T-helper 2 cell treated with Interferon-gamma antibody and Interleukin-4, amounts not matched to agents 5 μg/mL and 100 μg/mL, for 36 hours (primary cell): ENCODE measurements around the gene KRTAP3-2.

Experiments used
- DNase-seq: peaks from one replicate; pipeline ENCODE4 v3.0.0; 2021; ENCODE audit warnings: low spot score
- H3K27ac Mint-ChIP-seq: one replicate; pipeline ENCODE4 v1.8.0; 2021; ENCODE audit warnings: mild to moderate bottlenecking, mixed read lengths
- H3K27me3 Mint-ChIP-seq: one replicate; pipeline ENCODE4 v1.8.0; 2021; ENCODE audit warnings: low read depth, mixed read lengths
- H3K36me3 Mint-ChIP-seq: one replicate; pipeline ENCODE4 v1.8.0; 2021; ENCODE audit warnings: low read depth, mixed read lengths
- H3K4me1 Mint-ChIP-seq: one replicate; pipeline ENCODE4 v1.8.0; 2021; ENCODE audit warnings: low read depth, mixed read lengths
- H3K4me3 Mint-ChIP-seq: one replicate; pipeline ENCODE4 v1.8.0; 2022; ENCODE audit warnings: mild to moderate bottlenecking, moderate library complexity, mixed read lengths
- H3K9me3 Mint-ChIP-seq: one replicate; pipeline ENCODE4 v1.8.0; 2021; ENCODE audit warnings: mixed read lengths

Gene KRTAP3-2

DNA sequence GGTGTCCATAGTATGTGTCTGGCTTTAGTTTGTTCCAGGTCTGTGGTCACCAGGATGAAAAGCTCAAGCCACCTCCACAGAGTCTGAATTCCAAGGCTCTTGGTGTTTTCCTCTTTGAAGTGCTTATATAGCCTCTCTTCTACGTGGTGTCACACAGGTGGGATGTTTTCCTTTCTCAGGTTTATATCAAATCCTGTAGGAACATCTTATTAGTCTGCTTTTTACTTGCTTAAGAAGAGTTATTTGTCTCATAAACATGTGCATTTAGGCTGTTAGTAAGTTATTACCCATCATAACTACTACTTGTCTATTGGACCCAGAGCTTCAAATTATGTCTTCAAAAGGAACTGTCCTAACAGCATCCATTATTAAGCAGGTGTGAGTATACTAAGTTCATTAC is 32.9 kb downstream of the KRTAP3-2 start, which contains the start of gene KRT39:
Gene KRT39, minus strand, starts transcription at position 101 of the 400 bp plus-strand sequence. Its CDS starts 92 bp downstream, at position 9.
- H3K27me3 Mint-ChIP-seq: peaks cover 3% of the 10 kb centered on the region
- DNase-seq: no peak
- no peaks in the 10 kb centered on the region for H3K9me3 Mint-ChIP-seq
- H3K27ac Mint-ChIP-seq: no peak within 1 kb of the TSS
- no peaks in the 10 kb centered on the region for H3K36me3 Mint-ChIP-seq
- H3K4me1 Mint-ChIP-seq: no peaks in the 10 kb centered on the region
- H3K4me3 Mint-ChIP-seq: no peak within 1 kb of the TSS

DNA sequence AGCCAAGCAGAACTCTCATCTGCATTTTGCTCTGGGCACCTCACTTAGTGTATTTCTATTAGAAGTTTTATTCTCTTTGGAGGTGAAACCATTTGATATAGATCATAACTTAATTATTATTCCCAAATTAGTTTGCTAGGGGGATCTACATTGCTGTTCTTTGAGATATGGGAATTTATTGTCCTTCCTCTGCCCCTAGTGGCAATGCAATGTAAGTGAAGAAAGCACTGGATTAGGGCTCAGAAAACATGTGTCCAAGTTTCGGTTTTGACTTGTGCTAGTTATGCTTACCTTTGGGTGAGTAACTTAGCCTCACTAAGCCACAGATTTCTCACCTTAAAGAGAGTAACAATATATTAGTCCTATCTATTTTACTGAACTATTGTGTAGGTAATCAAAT is 35.9 kb downstream of the KRTAP3-2 start:
- H3K27me3 Mint-ChIP-seq: peaks cover 2% of the 10 kb centered on the region
- H3K4me3 Mint-ChIP-seq: no peak overlapping the region
- no peak overlapping the region for H3K27ac Mint-ChIP-seq
- peaks cover 5% of the 10 kb centered on the region for H3K4me1 Mint-ChIP-seq
- no peaks in the 10 kb centered on the region for H3K9me3 Mint-ChIP-seq
- no peak for DNase-seq
- H3K36me3 Mint-ChIP-seq: no peaks in the 10 kb centered on the region

DNA sequence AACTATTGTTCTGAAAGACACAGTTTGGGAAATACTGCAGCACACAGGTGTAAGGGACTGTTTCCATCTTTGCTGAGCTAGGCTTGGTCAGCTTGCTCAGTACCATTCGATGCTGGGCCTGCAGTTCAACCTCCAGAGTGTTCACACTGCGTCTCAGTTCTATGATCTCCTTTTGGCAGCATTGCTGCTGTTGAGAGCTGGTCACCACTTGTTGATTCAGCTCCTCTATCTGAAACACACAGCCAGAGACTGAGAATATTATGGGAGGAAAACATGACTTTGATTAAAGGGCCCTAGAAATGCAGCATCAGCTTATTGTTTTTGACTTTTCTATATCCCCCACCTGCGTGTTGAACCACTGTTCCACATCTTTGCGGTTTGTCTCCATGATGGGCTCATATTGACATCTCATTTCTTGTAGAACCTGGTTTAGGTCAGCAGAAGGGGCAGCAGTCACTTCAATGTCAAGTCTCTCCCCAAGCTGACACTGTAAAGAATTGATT is 37.6 kb downstream of the KRTAP3-2 start:
- Mint-ChIP-seq H3K4me1 (peaks cover 5% of the 10 kb centered on the region), H3K36me3 (no peaks in the 10 kb centered on the region), H3K9me3 (no peaks in the 10 kb centered on the region), H3K27me3 (no peaks in the 10 kb centered on the region), H3K27ac (no peak overlapping the region), H3K4me3 (no peak overlapping the region)
- DNase-seq: no peak

DNA sequence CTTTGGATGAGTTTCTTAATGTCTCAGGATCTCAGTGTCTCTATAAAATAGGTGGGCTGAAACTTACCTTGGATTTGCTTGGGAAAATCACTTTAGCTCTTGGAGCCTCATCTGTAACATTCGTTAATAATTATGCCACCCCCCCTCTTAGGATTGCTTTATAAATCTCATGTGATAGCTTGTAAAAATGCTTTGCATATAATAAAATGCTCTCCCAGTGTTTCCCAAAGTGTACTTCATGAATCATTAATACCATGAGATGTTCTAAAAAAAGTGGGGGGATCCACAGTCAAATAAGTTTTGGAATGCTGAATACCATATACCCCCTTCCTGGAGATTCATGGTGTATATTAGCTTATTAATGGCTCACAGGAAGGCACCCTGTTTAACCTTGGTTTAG is 38.1 kb downstream of the KRTAP3-2 start:
- Mint-ChIP-seq H3K36me3 (no peaks in the 10 kb centered on the region), H3K4me3 (no peak overlapping the region), H3K9me3 (no peaks in the 10 kb centered on the region), H3K27me3 (no peaks in the 10 kb centered on the region), H3K4me1 (peaks cover 5% of the 10 kb centered on the region), H3K27ac (no peak overlapping the region)
- no peak for DNase-seq

DNA sequence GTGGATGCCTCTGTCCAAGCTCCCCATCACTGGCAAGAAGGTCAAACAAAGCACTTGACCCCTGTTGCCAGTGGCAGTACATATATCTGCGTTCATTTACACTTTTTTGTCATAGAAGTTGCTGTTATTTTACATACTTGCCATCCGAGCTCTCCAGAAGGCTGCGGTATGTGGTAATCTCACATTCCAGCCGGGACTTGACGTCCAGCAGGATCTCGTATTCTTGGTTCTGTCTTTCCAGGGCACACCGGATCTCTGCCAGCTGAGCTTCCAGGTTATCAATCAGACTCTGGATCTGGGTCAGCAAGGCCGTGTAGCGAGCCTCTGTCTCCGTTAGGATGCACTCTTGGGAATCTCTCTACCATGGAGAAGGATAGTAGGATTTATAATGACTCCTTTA is 39.6 kb downstream of the KRTAP3-2 start:
- Mint-ChIP-seq H3K27ac (no peak overlapping the region), H3K27me3 (no peaks in the 10 kb centered on the region), H3K4me1 (peaks cover 5% of the 10 kb centered on the region), H3K4me3 (no peak overlapping the region), H3K36me3 (no peaks in the 10 kb centered on the region), H3K9me3 (no peaks in the 10 kb centered on the region)
- DNase-seq: no peak

DNA sequence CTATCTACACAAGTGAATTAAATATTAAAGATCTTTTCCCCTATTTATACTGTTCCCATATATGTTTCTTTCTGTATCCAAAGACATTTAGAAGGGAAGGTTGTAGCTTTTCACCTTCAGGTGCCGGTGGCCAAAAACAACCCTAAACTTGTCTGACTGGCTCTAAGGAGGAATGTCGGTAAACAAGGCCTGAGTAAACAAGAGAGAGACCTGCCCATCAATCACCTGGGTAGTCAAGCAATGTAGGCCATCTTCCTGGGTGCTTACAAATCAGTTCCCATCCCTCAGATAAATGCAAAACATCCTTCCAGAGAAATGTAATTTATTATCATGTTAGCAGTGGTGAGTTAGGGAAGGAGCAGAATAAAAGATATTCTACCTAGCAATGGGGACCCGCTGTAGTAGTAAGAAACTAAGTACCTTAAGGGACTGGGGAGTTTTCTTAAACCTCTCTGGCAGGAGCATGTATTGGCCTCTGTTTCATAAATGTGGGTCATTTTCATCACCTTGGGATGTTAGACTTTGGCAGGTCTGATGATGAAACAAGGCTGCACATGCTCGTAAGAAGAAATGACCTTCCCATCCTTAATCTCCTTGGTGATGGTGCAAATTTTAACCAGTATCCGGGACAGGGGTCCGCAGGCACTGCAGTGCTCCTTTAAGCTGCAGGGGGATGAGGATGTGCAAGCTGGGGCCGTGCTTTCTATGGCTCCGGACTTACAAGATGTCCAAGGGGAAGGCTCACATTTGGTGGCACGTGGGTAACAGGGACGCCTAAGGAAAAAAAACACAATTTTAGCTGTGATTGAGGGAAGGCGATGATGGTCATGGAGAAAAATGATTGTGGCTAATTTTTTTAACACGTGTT is 41.4 kb downstream of the KRTAP3-2 start:
- no peaks in the 10 kb centered on the region for H3K9me3 Mint-ChIP-seq
- no peaks in the 10 kb centered on the region for H3K36me3 Mint-ChIP-seq
- H3K4me3 Mint-ChIP-seq: no peak overlapping the region
- peaks cover 5% of the 10 kb centered on the region for H3K4me1 Mint-ChIP-seq
- H3K27ac Mint-ChIP-seq: no peak overlapping the region
- DNase-seq: no peak
- H3K27me3 Mint-ChIP-seq: peaks cover 2% of the 10 kb centered on the region

DNA sequence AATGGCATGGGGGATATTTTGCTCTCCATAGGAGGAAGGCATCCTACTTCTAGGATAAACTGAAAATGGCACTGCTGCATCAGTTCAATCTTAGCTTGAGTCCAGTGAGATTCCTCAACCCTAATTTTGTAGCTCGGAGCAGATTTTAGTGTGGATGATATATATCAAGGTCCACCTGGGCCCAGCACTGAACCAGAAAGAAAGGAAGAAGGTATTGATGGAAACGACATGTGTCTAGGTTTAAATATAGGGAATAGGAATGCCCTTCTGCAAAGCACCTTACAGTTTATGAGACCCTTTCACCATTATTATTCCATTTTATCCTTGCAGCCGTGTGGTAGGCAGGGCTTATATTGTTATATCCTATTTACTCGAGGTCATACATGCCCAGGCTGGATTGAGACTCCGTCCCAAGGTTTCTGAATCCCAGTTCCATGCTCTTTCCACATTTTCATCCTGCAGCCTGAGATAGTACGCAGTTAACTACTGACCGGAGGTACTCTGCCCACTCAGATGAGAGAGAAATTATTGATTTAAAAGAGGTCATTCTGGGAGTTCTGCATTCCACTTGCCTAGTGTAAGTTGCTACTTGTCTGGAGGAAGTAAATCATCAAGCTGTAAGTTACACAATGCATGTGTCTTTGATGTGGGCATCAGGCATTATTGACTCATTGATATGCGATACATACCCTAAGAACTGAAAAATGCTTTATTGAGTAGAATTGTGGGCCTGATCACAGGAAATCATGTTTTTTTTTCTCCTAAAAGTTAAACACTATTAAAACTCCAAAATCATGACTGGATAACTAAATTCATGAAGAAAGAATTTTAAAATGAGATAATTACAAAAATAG is 43.1 kb downstream of the KRTAP3-2 start:
- no peak for DNase-seq
- Mint-ChIP-seq H3K4me3 (no peak overlapping the region), H3K27me3 (peaks cover 9% of the 10 kb centered on the region), H3K27ac (no peak overlapping the region), H3K36me3 (no peaks in the 10 kb centered on the region), H3K4me1 (peaks cover 5% of the 10 kb centered on the region), H3K9me3 (no peaks in the 10 kb centered on the region)

DNA sequence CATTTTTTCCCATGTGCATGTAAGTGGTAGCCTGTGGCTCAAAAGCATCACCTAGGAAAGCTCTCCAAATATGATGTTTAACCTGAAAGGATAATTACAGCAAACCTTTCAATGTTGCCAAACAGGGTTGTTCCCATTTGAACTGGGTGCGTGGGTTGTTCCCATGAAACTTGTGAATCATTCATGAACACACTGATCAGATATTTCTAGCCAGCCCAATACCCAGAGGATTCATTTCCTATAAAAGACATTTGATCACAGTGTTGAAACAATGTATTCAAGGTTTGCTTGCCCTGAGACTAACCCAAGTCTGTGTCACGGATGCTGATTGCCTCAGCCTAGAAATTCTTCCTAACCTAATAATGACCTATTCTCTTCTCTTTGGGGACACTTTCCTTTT is 45.8 kb downstream of the KRTAP3-2 start:
- H3K4me1 Mint-ChIP-seq: no peaks in the 10 kb centered on the region
- no peak overlapping the region for H3K4me3 Mint-ChIP-seq
- DNase-seq: peak; percentile 10
- no peaks in the 10 kb centered on the region for H3K36me3 Mint-ChIP-seq
- no peaks in the 10 kb centered on the region for H3K9me3 Mint-ChIP-seq
- peaks cover 17% of the 10 kb centered on the region for H3K27me3 Mint-ChIP-seq
- H3K27ac Mint-ChIP-seq: no peak overlapping the region

DNA sequence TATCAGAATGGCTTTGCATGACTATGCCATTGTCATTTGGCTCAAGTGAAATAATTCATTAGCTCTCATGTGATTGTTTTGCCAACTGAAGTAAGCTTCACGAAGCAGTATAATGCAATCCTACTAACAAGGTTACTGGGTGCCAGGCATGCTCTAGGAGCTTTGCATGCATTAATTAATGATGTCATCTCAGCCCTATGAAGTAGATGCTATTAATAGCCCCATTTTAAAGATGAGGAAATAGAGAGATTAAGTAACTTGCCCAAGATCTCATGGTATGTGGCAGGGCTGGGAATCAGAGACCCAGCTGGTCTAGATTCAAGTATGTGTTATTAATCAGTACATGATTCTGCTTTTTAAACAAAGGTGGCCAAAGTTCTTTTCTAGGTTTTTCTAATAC is 47.0 kb downstream of the KRTAP3-2 start:
- Mint-ChIP-seq H3K36me3 (no peaks in the 10 kb centered on the region), H3K27me3 (peaks cover 22% of the 10 kb centered on the region), H3K9me3 (no peaks in the 10 kb centered on the region), H3K4me3 (no peak overlapping the region), H3K27ac (no peak overlapping the region), H3K4me1 (no peaks in the 10 kb centered on the region)
- no peak for DNase-seq

DNA sequence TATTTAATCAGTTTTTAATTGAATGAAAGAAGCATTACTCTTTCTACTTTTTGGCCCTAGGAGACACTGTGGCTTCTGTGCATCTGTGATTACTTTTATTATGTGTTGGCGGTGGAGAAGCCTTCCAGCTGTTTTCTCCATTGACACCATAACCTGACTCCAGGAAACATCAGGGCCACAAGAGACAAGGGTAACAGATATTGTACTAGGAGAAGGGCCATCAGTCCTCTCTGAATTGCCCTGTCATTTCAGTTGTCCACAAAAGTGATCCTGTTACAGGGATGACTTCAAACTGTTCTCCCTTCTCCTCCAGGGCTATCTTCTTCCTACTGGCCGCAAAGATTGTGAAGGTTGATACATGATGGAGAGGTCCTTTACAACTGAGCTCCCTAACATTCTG is 47.6 kb downstream of the KRTAP3-2 start:
- no peaks in the 10 kb centered on the region for H3K9me3 Mint-ChIP-seq
- H3K4me3 Mint-ChIP-seq: no peak overlapping the region
- peaks cover 25% of the 10 kb centered on the region for H3K27me3 Mint-ChIP-seq
- no peaks in the 10 kb centered on the region for H3K36me3 Mint-ChIP-seq
- no peaks in the 10 kb centered on the region for H3K4me1 Mint-ChIP-seq
- H3K27ac Mint-ChIP-seq: no peak overlapping the region
- DNase-seq: no peak

DNA sequence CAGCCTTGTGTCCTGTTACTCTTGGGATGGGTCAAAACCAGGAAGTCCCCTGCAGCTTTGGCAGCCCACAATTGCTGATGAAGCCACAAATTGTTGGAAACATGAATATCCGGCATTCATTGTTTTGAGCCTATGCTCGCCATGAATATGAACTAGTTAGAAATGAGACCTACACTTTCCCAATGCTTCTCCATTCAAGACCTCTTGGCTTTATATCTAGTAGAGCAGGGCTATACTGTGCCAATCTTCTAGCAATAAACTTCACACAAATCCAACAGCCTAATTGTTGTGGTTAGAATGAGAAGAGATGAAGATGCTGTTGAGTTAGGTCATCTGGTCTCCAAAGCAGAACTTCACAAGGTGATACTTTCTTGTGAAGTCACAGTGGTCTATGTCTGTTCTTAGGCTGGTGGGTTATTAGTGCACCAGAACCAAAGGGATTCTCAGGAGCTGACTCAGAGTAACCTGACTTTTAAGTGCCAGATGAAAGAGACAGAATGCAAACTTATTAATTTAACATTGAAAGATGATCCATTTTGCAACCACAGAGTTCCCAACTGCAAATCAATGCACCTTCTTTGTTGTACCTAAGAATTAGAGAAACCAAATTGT is 48.6 kb downstream of the KRTAP3-2 start:
- Mint-ChIP-seq H3K36me3 (no peaks in the 10 kb centered on the region), H3K27ac (no peak overlapping the region), H3K4me3 (no peak overlapping the region), H3K27me3 (peaks cover 32% of the 10 kb centered on the region), H3K4me1 (no peaks in the 10 kb centered on the region), H3K9me3 (no peaks in the 10 kb centered on the region)
- DNase-seq: no peak

DNA sequence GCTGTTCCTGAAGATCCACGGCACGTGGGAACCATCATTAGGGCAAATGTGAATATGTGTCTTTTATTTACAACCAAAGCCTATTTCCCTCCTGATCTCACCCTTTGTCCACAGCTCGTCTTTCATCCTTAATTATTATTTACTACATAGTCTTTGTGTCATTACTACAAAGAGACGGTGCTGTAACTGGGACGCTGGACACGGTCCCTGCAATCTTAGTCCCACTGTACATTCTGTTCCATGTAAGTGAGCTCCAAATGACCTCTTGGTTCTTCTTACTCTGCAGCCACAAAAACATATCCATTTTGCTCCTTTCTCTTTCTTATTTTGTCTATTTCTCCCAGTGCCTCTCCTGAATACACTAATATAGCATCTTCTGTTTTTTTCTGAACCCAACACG is 49.5 kb downstream of the KRTAP3-2 start:
- no peak overlapping the region for H3K4me3 Mint-ChIP-seq
- H3K27me3 Mint-ChIP-seq: peaks cover 37% of the 10 kb centered on the region
- no peaks in the 10 kb centered on the region for H3K4me1 Mint-ChIP-seq
- H3K27ac Mint-ChIP-seq: no peak overlapping the region
- no peaks in the 10 kb centered on the region for H3K36me3 Mint-ChIP-seq
- H3K9me3 Mint-ChIP-seq: no peaks in the 10 kb centered on the region
- no peak for DNase-seq

DNA sequence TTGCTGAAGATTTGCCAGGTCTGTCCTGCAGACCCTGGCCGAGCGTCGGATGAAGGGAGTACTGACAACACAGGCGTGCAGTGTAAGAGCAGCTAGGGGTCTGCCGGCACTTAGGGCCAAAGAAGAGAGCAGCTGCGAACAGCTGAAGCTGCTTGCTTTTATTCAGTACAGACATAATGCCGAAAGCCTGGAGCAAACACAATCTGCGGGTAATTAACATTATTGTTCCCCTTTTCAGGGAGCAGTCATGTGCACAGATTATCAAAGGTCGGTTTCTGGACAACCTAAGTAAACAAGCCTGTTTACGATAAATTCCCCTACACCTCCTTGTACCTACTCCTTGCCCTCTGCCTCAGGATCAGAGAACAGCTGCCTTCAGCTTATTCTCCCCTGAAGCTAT is 50.3 kb downstream of the KRTAP3-2 start:
- Mint-ChIP-seq H3K27me3 (peaks cover 40% of the 10 kb centered on the region), H3K36me3 (no peaks in the 10 kb centered on the region), H3K4me1 (no peaks in the 10 kb centered on the region), H3K27ac (no peak overlapping the region), H3K4me3 (no peak overlapping the region), H3K9me3 (no peaks in the 10 kb centered on the region)
- DNase-seq: no peak
